Left colon (tissue), 2 donors: ENCODE results near the gene NTF4. TPM values are rescaled to one million over a fixed set of nuclear protein-coding genes. Genes with fewer than 3 reads are reported as not detected.
"Not testable (repeated sequence)": the region's sequence is repeated elsewhere in the genome, so short reads cannot be mapped to it uniquely, and the experiment has no call there.

Source experiments
- ATAC-seq: fragments of 200-7000 bp; cut with Tn5 transposase; one replicate; pipeline ENCODE4 v1.9.1; 2020; ENCODE audit warnings: mild to moderate bottlenecking, moderate library complexity
- DNase-seq, 2 donors: peaks; one replicate each; pipeline ENCODE4 v3.0.0-alpha.2; 2020
- intact Hi-C, 2 donors: fragments of 100-400 bp; cut with DNase I in 1 of 2; cut with micrococcal nuclease in 1 of 2; formaldehyde crosslinking; loops; one replicate each; pipeline versions ENCODE4 v1.11.2 to v1.14.0; 2022; cut with DNase I, micrococcal nuclease
- total RNA-seq, 2 donors: library from RNA; stranded (reverse); fragmentation: NEBNext Ultra II Directional; extraction: Animal tissue kit (Norgen Biotek cat#: 25700); gene quantifications; one replicate each; pipeline ENCODE4 v1.2.1, GENCODE V29; 2021
- donor health status: DM: no; HTN: no; CAD: no.
- donor health status: DM: yes; HTN: yes; CAD: no.

NTF4 gene
- total RNA-seq, 2 donors from 2014 or later: not detected

DNA sequence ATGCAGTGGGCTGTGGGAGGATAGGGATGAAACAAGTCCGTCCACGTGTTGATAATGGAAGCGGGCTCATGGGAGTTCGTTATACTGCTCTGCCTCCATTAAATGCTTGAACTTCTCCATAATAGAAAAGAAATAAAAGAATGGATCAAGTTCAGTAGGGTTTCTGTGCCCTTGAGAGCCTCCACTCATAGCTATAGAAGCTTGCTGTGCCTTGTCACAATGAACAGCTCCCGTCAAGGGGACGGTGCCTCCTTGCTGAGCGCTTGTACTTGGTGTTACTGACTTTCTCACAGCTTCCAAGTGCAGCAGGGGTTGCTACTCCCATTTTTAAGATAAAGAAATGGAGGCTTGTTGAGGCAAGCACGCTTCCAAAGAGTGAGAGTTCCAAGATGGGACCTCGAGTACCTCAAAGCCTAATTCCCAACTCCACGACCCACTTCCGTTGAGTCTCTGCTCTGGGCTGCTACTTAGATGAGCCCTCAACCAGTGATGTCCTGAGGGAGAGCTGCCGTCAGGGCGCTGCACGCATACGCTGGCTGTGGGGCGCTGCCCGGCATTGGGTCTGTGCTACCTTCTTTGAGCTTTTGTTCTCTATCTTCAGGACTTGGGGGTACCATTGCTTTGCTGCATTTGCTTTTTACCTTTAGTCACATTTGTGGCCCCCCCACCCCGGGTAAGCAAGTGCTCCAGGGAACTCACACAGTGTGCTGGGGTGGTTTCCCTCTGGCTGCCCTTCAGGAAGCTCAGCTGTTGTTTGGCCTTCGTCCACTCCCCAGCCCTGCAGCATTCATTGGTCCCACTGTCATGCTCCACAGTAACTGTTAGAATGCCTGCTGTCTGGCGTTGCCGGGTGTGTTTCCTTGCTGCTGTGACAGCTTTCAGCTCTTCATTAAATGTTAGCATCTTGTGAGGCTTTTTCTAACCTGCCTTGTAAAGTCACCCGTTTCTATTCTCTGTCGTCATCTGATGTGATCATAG is 30.2 kb upstream of the NTF4 start:
- no peak for DNase-seq
- ATAC-seq: no peak
- intact Hi-C loops: loop anchor here in 1 of 2 donors (5.0 to 10.0 kb wide), 2 partner anchors 53 to 100 kb away; no protein-coding TSS in a partner anchor

DNA sequence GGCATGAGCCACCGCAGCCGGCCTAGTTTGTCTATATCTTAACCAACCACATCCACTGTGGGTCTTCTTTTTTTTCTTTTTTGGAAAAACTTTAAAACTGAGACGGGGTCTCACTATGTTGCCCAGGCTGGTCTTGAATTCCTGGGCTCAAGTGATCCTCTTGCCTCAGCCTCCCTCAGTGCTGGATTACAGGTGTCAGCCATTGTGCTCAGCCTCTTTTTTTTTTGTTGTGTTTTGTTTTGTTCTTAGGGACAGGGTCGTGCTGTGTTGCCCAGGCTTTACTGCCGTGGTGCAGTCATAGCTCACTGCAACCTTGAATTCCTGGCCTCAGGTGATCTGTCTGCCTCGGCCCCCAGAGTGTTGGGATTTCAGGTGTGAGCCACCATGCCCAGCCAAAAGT is 28.1 kb upstream of the NTF4 start:
- no peak for ATAC-seq
- no peak for DNase-seq
- intact Hi-C loops: loop anchor here in 1 of 2 donors (10.0 kb wide), 1 partner anchor 102 kb away; no protein-coding TSS in a partner anchor

DNA sequence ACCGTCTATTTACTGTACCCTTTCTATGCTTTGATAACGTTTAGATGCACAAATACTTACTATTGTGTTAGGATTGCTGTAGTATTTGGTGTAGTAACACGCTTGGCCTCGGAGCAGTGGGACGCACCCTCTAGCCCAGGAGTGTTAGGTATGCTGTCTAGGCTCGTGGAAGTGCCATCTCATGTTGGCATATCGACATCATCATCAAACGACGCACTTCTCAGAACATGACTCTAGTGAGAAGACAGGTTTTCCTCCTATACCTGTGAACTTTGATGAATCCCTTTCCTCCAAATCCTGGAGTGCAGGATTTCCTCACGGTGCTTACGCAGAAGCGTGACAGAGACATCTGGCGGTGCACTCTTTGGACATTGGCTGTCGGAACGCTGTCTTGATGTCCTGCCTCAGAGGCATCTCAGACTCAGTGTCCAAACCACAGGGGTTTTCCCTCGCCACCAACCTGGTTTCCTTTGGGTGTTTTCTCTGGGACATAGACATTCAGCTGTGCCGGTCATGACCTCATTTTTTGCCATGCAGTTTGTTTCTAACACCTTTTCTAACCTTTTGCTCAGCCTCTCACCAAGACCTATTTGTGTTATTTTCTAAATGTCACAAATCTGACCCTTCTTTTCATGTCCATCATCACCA is 26.9 kb upstream of the NTF4 start:
- intact Hi-C loops: loop anchor here in 1 of 2 donors (10.0 kb wide), 1 partner anchor 103 kb away; no protein-coding TSS in a partner anchor
- ATAC-seq: no peak
- DNase-seq: no peak

DNA sequence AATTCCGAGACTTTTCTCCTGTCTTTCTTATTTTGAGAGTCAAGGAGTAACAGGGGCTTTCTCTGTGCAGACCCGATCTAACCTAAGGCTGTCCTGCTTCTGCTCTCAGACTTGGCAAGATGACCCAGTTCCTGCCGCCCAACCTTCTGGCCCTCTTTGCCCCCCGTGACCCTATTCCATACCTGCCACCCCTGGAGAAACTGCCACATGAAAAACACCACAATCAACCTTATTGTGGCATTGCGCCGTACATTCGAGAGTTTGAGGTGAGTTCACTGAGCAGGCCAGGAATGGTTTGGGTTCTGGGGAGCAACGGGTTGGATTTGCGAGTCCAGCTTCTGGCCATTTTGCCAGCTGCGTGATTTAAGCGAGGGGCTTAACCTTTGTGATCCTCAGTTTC is 21.7 kb upstream of the NTF4 start:
- ATAC-seq (no peak), DNase-seq (no peak)
- intact Hi-C loops: no loop called here

DNA sequence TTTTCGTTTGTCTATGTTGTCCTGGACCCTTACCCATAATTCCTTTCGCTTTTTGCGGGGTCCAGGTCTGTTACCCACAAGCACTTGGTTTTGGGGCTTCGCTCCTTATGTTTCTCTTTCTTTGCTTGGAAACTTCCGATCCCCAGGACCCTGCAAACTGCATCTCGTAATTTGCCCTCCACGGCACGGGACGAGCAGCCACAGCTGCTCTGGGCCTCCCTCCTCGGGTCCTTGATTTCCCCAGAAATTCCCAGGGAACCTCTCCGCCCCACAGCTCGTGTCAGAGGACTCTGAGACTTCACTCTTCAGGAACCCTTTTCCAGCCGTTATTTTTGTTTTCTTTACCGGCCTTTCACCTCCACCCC is 21.2 kb upstream of the NTF4 start:
- intact Hi-C loops: no loop called here
- ATAC-seq (no peak), DNase-seq (no peak)

DNA sequence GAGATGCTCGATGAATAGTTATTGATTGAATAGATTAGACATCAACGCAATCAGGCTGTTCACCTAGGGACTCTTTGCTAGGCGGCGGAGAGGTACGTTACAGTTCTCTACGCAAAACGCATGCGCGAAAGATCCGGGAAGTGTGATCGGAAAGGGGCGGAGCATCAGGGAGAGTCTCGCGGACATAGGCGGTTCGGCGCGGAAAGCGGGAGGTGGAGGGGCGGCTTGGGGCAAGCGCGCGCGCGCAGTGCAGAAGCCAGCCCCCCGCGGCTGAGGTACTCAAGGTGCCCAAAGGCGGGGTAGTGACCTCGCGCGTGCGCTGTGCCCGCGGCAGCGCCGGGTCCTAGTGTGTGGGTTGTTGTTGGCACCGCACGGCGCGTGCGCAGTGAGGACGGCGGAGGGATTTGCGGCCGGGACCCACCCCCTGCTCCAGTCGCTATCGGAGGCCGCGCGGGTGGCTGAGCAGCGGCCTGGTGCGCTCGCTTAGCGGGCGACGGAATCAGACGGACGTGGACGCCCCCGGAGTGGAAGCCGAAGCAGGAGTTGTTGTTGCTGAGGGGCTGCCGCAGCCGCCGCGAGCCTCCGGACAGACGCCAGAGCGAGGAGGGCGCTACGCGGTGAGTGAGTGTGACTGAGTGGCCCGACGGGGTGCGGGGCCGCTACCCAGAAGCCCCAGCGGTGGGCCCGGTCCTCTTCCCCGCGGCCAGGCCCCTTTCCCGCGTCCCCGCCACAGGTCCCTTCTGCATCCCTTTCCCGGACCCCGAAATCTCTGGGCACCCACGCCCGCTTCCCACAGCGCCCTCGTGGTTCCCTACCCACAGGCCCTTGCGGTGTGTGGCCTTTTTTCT is 20.6 kb upstream of the NTF4 start, which contains the start of gene SNRNP70:
Gene SNRNP70, plus strand, starts transcription at position 432 of the 848 bp plus-strand sequence. CDS start 964 bp downstream, outside the sequence.
- ATAC-seq (peak; percentile 95), DNase-seq (peak; percentile 99)
- intact Hi-C loops: no loop called here

DNA sequence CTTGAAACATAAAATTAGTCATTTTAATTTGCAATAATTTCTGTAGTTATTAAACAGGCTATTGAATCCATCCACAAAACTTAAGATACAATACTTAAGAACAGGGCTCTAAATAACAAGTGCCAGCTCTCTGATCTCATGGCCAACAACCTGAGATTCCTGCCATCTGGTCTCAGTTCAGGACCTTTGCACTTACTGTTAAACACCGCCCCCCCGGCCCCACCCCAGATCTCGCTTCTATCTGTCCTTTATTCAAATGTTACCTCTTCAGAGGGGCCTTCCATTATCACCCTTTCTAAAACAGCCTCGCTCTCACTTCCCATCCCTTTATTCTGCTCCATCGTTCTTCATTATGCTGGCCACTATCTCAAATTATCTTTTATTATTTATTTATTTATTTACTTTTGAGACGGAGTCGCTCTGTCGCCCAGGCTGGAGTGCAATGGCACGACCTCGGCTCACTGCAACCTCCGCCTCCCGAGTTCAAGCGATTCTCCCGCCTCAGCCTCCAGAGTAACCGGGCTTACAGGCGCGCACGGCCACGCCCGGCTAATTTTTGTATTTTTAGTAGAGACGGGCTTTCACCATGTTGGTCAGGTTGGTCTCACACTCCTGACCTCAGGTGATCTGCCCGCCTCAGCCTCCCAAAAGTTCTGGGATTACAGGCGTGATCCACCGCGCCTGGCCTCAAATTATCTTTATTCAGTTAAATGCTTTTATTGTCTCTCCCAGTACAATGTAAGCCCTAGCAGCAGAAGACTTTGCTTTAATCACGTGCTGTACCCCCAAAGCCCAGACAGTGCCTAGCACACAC is 19.8 kb upstream of the NTF4 start:
- DNase-seq: peak in 1 of 2 donors; percentile 39
- intact Hi-C loops: no loop called here
- ATAC-seq: peak; percentile 13

DNA sequence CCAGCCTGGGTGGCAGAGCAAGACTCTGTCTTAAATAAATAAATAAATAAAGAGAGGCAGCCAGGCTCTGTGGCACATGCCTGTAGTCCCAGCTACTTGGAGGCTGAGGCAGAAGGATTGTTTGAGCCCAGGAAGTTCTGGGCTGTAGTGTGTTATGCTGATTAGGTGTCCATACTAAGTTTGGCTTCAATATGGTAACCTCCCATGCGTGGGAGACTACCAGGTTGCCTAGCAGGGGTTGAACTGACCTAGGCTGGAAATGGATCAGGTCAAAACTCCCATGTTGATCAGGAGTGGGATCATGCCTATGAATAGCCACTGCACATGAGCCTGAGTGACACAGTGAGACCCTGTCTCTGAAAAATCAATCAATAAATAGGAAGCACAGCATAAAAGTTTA is 16.7 kb upstream of the NTF4 start:
- ATAC-seq (no peak), DNase-seq (no peak)
- intact Hi-C loops: no loop called here

DNA sequence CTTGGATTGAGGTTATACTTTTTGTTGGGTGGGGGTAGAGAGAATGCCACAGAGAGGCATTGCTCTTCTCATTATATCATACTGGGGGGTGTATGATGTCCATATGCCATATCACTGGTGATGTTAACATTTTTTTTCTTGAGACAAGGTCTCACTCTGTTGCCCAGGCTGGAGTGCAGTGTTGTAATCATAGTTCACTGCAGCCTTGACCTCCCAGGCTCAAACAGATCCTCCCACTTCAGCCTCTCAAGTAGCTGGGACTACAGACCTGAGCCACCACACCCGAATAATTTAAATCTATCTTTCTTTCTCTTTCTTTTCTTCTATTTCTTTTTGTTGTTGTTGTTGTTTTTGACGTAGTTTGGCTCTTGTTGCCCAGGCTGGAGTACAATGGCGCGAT is 15.8 kb upstream of the NTF4 start:
- intact Hi-C loops: no loop called here
- DNase-seq (no peak), ATAC-seq (no peak)

DNA sequence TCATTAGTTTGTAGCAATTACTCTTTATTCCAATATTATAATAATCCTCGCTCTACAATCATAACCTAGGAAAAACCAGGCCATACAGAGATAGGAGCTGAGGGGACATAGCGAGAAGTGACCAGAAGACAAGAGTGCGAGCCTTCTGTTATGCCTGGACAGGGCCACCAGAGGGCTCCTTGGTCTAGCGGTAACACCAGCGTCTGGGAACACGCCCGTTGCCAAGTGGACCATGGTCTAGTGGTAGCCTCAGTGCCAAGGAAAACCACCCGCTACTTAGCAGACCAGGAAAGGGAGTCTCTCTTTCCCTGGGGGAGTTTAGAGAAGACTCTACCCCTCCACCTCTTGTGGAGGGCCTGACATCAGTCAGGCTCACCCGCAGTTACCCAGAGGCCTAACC is 10.3 kb upstream of the NTF4 start:
- DNase-seq (peak; percentile 65 to 80), ATAC-seq (peak; percentile 74)
- intact Hi-C loops: not testable (repeated sequence)

DNA sequence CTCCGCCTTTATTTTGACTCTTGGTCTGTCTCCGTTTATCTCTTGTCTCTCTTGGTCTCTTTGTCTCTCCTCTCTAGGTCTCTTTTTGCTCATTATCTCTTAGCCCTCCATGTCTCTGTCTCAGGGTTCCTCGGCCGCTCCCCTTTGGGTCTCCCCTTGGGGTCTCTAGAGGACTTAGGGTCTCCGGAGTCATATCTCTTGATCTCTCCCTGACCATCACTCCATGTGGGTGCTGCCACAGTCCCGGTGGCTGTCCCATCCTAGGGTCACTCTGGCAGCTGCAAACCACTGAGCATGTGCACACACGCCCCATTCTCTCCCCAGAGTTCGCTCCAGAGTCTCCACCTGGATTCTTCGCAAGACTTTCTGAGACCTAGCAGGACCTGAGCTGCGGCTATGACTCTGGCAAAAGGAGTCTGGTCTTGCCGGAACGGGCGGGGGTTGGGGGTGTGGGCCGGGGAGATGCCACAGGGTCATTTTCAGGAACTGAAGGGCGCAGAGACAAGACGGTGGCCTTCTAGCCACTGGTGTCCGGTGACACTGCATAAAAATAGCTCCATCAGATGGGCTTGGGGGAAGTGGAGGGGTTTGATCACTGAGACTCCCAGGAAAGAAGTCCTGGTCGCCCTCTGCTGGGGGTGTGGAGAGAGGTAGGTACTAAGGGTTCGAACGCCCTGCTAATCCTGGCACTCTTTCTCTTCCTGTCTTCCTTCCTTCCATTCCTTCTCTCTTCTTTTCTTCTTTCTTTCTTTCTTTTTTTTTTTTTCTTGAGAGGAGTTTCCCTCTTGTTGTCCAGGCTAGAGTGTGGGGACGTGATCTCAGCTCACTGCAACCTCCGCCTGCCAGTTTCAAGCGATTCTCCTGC is 9.1 kb upstream of the NTF4 start:
- peak; percentile 59 for ATAC-seq
- DNase-seq: no peak
- intact Hi-C loops: no loop called here

DNA sequence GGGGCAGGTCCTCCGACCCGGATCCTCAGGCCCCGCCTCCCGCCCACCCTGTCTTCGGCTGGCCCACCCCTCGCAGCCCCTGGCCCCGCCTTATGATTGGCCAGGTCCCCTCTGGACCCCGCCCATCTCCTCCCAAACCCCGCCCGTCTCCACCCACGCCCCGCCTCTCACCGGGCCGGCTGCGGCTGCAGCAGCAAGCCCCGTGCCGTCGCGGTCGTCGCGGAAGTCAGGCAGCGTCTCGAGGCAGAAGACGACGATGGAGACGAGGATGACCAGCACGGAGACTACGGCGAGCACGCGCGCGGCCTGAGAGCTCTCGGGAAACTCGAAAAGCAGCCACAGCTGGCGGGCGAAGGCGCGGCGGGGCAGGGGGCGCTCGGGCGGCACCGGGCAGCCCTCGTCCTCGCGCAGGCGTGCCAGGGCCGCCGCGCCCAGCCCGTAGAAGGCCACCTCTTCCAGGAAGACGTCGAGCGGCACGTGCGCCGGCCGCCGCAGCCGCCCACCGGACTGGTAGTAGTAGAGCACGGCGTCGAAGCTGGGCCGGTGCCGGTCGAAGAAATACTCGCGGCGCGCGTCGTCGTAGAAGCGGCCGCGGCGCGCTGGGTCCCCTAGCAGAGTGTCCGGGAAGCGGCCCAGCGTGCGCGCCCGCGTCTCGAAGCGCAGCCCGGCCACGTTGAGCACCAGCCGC is 7.4 kb upstream of the NTF4 start:
- ATAC-seq (peak; percentile 39), DNase-seq (peak in 1 of 2 donors; percentile 20)
- intact Hi-C loops: no loop called here

DNA sequence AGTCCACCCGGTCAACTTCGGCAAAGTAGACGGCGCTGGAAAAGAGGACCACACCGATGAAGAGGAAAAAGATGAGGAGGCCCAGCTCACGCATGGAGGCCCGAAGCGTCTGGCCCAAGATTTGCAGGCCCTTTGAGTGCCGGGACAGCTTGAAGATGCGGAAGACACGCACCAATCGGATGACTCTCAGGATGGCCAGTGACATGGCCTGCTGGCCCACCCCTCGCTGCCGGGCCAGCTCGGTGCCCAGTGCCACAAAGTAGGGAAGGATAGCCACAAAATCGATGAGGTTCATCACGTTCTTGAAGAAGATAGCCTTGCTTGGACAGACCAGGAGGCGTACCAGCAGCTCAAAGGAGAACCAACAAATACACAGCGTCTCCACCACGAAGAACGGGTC is 5.8 kb upstream of the NTF4 start:
- intact Hi-C loops: no loop called here
- ATAC-seq (no peak), DNase-seq (no peak)

DNA sequence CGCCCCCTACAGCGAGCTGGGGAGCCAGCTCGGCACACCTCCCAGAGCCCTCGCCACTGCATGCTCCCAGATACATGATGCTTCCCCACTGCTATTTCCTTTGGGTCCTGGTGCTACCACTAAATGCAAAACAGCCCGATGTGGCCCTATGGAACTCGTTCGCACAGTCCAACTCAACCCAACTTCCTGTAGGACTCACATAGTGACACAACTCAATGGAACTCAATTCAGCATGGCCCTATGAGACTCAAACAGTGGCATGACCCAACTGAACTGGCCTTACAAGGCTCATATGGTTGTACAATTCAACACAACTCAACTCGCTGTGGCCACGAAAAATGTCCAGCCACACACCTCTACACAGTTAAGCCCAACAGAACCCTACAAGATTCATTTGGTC is 4.4 kb upstream of the NTF4 start:
- intact Hi-C loops: no loop called here
- DNase-seq (no peak), ATAC-seq (no peak)

DNA sequence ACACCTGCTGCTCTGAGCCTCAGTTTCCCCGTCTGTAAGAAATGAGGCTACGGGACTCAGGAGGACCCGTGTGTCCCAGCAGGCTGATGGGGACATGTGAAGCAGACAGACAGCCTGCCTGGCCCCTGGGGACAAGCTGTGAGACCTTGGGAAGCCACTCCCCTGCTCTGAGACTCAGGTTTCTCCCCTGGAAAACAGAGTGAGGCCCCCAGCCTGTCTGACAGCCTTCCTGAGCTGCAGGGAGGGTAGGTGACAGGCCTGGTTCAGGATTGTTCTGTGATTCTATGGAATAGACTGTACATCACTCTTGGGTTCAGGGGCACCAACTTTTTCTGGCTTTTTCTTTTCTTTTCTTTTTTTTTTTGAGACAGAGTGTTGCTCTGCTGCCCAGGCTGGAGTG is 2.9 kb upstream of the NTF4 start:
- DNase-seq (no peak), ATAC-seq (no peak)
- intact Hi-C loops: no loop called here

DNA sequence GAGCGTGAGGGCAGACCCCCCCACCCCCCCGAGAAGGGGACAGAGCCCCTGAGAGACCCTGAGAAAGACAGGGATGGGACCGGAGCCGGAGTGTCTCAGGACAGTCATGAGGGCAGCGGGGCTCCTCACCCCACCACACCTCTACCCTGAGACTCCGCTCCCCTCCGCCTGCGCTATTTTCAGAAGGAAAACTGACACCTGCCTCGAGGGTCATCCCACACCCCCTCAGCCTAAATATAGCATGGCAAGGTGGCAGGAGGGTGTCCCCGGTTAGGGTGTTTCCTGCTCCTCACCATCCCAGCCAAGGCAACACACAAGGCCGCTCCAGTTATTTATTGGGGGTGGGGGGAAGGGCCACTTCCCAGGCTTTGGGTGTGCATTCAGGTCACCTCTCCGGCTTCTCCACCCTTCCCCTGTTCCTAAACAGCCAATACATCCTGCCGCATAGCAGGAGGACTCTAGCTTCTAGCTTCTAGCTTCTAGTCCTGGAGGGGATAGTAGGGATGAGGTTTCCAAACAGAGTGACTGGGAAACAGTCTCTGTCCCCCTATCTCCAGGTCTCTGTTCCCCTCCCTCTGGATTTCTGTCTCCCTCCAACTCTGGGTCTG is 1.4 kb upstream of the NTF4 start:
- no peak for DNase-seq
- no peak for ATAC-seq
- intact Hi-C loops: no loop called here
